IMR-90 (cell line): Measurements from ENCODE around the gene THAP12. TPM values are rescaled to one million over a fixed set of nuclear protein-coding genes. Genes with fewer than 3 reads are reported as not detected.

Experiments used
- ATAC-seq: fragments of 200-7000 bp; cut with Tn5 transposase; 2 replicates; pipeline ENCODE4 v1.9.1; 2020; ENCODE audit warnings: low read depth, mild to moderate bottlenecking, moderate library complexity
- BruUV-seq: library from RNA; stranded (reverse); fragments of 400-500 nt; replicated peaks from 2 replicates; lab custom pipeline; 2021; lab: Mats Ljungman, UMichigan
- CTCF ChIA-PET: fragments of 300-600 bp; formaldehyde crosslinking; extraction: SDS; loops from one replicate; lab custom pipeline; 2021; ENCODE audit warnings: antibody characterized with exemption; lab: Yijun Ruan, JAX
- POLR2A ChIA-PET: fragments of 300-600 bp; sonication (Branson Sonifier 250); formaldehyde crosslinking; loops from one replicate; lab custom pipeline; 2022; ENCODE audit warnings: antibody characterized with exemption; ENCODE audit not compliant: unreplicated experiment; lab: Charles Lee
- DNase-seq: peaks from one replicate; pipeline ENCODE4 v3.0.0; 2013
- H2AFZ ChIP-seq: replicated peaks from 2 replicates; pipeline ENCODE3; 2013; ENCODE audit warnings: low read length, mild to moderate bottlenecking; ENCODE audit not compliant: poor library complexity
- H2AK5ac ChIP-seq: 2 replicates; pipeline ENCODE4 v1.6.1; 2013; ENCODE audit warnings: low read depth, low read length, inconsistent platforms
- H2AK9ac ChIP-seq: replicated peaks from 2 replicates; pipeline ENCODE3; 2013; ENCODE audit warnings: mild to moderate bottlenecking, low read depth, low read length, moderate library complexity; ENCODE audit not compliant: poor library complexity
- H2BK120ac ChIP-seq: 2 replicates; pipeline ENCODE4 v1.6.1; 2013; ENCODE audit warnings: low read depth, low read length, inconsistent platforms
- H2BK15ac ChIP-seq: 3 replicates; pipeline ENCODE4 v1.6.1; 2013; ENCODE audit warnings: low read depth, low read length, inconsistent platforms
- H2BK20ac ChIP-seq: 2 replicates; pipeline ENCODE4 v1.6.1; 2013; ENCODE audit warnings: low read depth, mild to moderate bottlenecking, inconsistent platforms, low read length, moderate library complexity
- H2BK5ac ChIP-seq: 2 replicates; pipeline ENCODE4 v1.6.1; 2013; ENCODE audit warnings: mild to moderate bottlenecking, low read depth, low read length, inconsistent platforms; ENCODE audit not compliant: poor library complexity, severe bottlenecking
- H3K14ac ChIP-seq: replicated peaks from 2 replicates; pipeline ENCODE4 v1.6.1; 2013; ENCODE audit warnings: low read depth, low read length, inconsistent platforms
- H3K18ac ChIP-seq: 2 replicates; pipeline ENCODE4 v1.6.1; 2013; ENCODE audit warnings: low read depth, low read length, control low read depth
- H3K23ac ChIP-seq: 2 replicates; pipeline ENCODE4 v1.6.1; 2013; ENCODE audit warnings: low read depth, low read length, inconsistent platforms
- H3K27ac ChIP-seq: 2 replicates; pipeline ENCODE4 v1.5.1; 2013; ENCODE audit warnings: mild to moderate bottlenecking, control low read depth, low read length; ENCODE audit not compliant: insufficient read depth
- H3K27me3 ChIP-seq: 2 replicates; pipeline ENCODE4 v1.6.1; 2013; ENCODE audit warnings: low read length; ENCODE audit not compliant: control insufficient read depth, insufficient read depth
- H3K36me3 ChIP-seq: 2 replicates; pipeline ENCODE4 v1.6.1; 2013; ENCODE audit warnings: low read length, mixed read lengths; ENCODE audit not compliant: control insufficient read depth, insufficient read depth
- H3K4ac ChIP-seq: 2 replicates; pipeline ENCODE4 v1.6.1; 2013; ENCODE audit warnings: low read depth, low read length, inconsistent platforms
- H3K4me1 ChIP-seq: 2 replicates; pipeline ENCODE4 v1.6.1; 2013; ENCODE audit warnings: low read length, mixed read lengths; ENCODE audit not compliant: control insufficient read depth, insufficient read depth
- H3K4me2 ChIP-seq: 2 replicates; pipeline ENCODE4 v1.6.1; 2013; ENCODE audit warnings: low read depth, mild to moderate bottlenecking, control low read depth, low read length, moderate library complexity
- H3K4me3 ChIP-seq: 2 replicates; pipeline ENCODE4 v1.5.1; 2013; ENCODE audit warnings: low read depth, mild to moderate bottlenecking, control low read depth, low read length, moderate library complexity; ENCODE audit not compliant: insufficient read depth
- H3K56ac ChIP-seq: 2 replicates; pipeline ENCODE4 v1.6.1; 2013; ENCODE audit warnings: low read length, inconsistent platforms; ENCODE audit not compliant: insufficient read depth; ENCODE audit errors: extremely low read depth
- H3K79me1 ChIP-seq, 2 experiments: 2 replicates each; pipeline ENCODE4 v1.6.1; 2013; ENCODE audit warnings: low read length in 2 of 2, inconsistent platforms in 1 of 2, low read depth in 1 of 2
- H3K9ac ChIP-seq: 2 replicates; pipeline ENCODE4 v1.6.1; 2013; ENCODE audit warnings: low read depth, low read length, control low read depth
- H3K9me1 ChIP-seq: 2 replicates; pipeline ENCODE4 v1.6.1; 2013; ENCODE audit warnings: low read length, inconsistent platforms; ENCODE audit not compliant: insufficient read depth
- H3K9me3 ChIP-seq: 2 replicates; pipeline ENCODE4 v1.6.1; 2013; ENCODE audit warnings: low read length; ENCODE audit not compliant: control insufficient read depth, insufficient read depth
- H4K20me1 ChIP-seq: 2 replicates; pipeline ENCODE4 v1.6.1; 2013; ENCODE audit warnings: low read length, inconsistent platforms; ENCODE audit not compliant: insufficient read depth
- H4K5ac ChIP-seq: 2 replicates; pipeline ENCODE4 v1.6.1; 2013; ENCODE audit warnings: mild to moderate bottlenecking, low read depth, low read length, control low read depth
- H4K8ac ChIP-seq, 2 experiments: 2 replicates each; pipeline ENCODE4 v1.6.1; 2013; ENCODE audit warnings: low read depth in 2 of 2, low read length in 2 of 2, control low read depth in 1 of 2, inconsistent platforms in 1 of 2
- H4K91ac ChIP-seq: 2 replicates; pipeline ENCODE4 v1.6.1; 2013; ENCODE audit warnings: low read depth, low read length, inconsistent platforms; ENCODE audit not compliant: insufficient read depth
- CEBPB ChIP-seq: IDR thresholded peaks from 2 replicates; pipeline ENCODE4 v1.6.1; 2012; ENCODE audit warnings: low read depth, low read length, improper control_type of control experiment
- CHD1 ChIP-seq: IDR thresholded peaks from 2 replicates; pipeline ENCODE4 v1.6.1; 2012; ENCODE audit warnings: low read depth, low read length, improper control_type of control experiment
- CTCF ChIP-seq: conservative IDR thresholded peaks from 2 replicates; pipeline ENCODE4 v1.5.1; 2012; ENCODE audit warnings: mild to moderate bottlenecking, low read depth, low read length, improper control_type of control experiment
- ELK1 ChIP-seq: fragments of 150-350 bp; IDR thresholded peaks from 2 replicates; pipeline ENCODE4 v1.6.1; 2016; ENCODE audit warnings: low read depth, mild to moderate bottlenecking, low read length, moderate library complexity, borderline replicate concordance
- FOS ChIP-seq: fragments of 150-350 bp; IDR thresholded peaks from 2 replicates; pipeline ENCODE4 v1.6.1; 2016; ENCODE audit warnings: low read depth, low read length
- MAFK ChIP-seq: IDR thresholded peaks from 2 replicates; pipeline ENCODE4 v1.6.1; 2012; ENCODE audit warnings: low read depth, low read length, improper control_type of control experiment
- MAZ ChIP-seq: IDR thresholded peaks from 2 replicates; pipeline ENCODE4 v1.6.1; 2012; ENCODE audit warnings: low read depth, mild to moderate bottlenecking, low read length, improper control_type of control experiment, moderate library complexity, borderline replicate concordance
- NFE2L2 ChIP-seq: fragments of 150-350 bp; IDR thresholded peaks from 2 replicates; pipeline ENCODE4 v1.6.1; 2016; ENCODE audit warnings: low read depth, mild to moderate bottlenecking, low read length
- POLR2A ChIP-seq: IDR thresholded peaks from 2 replicates; pipeline ENCODE4 v1.6.1; 2012; ENCODE audit warnings: mild to moderate bottlenecking, low read depth, low read length
- RAD21 ChIP-seq: IDR thresholded peaks from 2 replicates; pipeline ENCODE4 v1.6.1; 2012; ENCODE audit warnings: low read length, improper control_type of control experiment
- RFX5 ChIP-seq: IDR thresholded peaks from 2 replicates; pipeline ENCODE4 v1.8.0; 2012; ENCODE audit warnings: low read depth, mild to moderate bottlenecking, low read length, moderate library complexity
- SMC3 ChIP-seq: fragments of 150-350 bp; IDR thresholded peaks from 2 replicates; pipeline ENCODE4 v1.6.1; 2016; ENCODE audit warnings: low read depth, mild to moderate bottlenecking, antibody characterized with exemption, low read length, moderate library complexity
- USF2 ChIP-seq: fragments of 150-350 bp; IDR thresholded peaks from 2 replicates; pipeline ENCODE4 v1.6.1; 2017; ENCODE audit warnings: mild to moderate bottlenecking, antibody characterized with exemption, low read length, low read depth
- WGBS, 2 experiments: methylation state at CpG; one replicate each; pipeline versions ENCODE4 v1.1.5 to v1.1.7; 2013; ENCODE audit warnings: missing lambda C conversion rate in 2 of 2; ENCODE audit not compliant: insufficient read length in 1 of 2; ENCODE audit errors: extremely low coverage in 2 of 2; 5-methylcytosine and 5-hydroxymethylcytosine counted together
- dilution Hi-C: fragments of 300-500 bp; cut with HindIII; formaldehyde crosslinking; loops from one replicate; pipeline ENCODE4 v1.14.3; 2018; ENCODE audit warnings: low sequenced_read_pairs; ENCODE audit not compliant: unreplicated experiment
- in situ Hi-C: fragments of 300-500 bp; cut with MboI; formaldehyde crosslinking; loops from 3 replicates; pipeline ENCODE4 v1.14.3; 2019; ENCODE audit warnings: low sequenced_read_pairs, inconsistent platforms, mixed read lengths
- intact Hi-C: fragments of 100-400 bp; cut with micrococcal nuclease; formaldehyde crosslinking; loops from 2 replicates; pipeline ENCODE4 v1.10.0; 2022
- polyA plus RNA-seq, 3 experiments: library from polyadenylated mRNA; depleted of rRNA; stranded (reverse); fragments of >200 nt; gene quantifications; 2 replicates each; pipeline ENCODE4 v1.2.3, GENCODE V29; 2012; ENCODE audit warnings: low replicate concordance in 1 of 3
- total RNA-seq: library from RNA; depleted of rRNA; stranded (reverse); fragments of >200 nt; gene quantifications from 2 replicates; pipeline ENCODE4 v1.2.3, GENCODE V29; 2012

The THAP12 gene
- total and polyA plus RNA-seq, 2 of the 4 experiments (the other 2 are of a cell fraction), result 25.1 to 27.3 TPM

- TF ChIP-seq ELK1, result no peak
These were observed 66.8 kb downstream of the THAP12 start (continued) for GRCh38 chr11:76313913-76314740.

- intact Hi-C loops, result no loop called here
- Histone ChIP-seq H2BK15ac (no peak overlapping the region), H3K4ac (no peak overlapping the region), H2AK9ac (no peak overlapping the region), H3K4me3 (no peak overlapping the region), H3K9me1 (no peaks in the 10 kb centered on the region), H3K14ac (no peak overlapping the region), H3K9ac (no peak overlapping the region), H4K20me1 (no peaks in the 10 kb centered on the region), H3K18ac (no peak overlapping the region), H3K23ac (no peak overlapping the region), H2AFZ (no peak overlapping the region), H3K79me1 (no peaks in the 10 kb centered on the region), H2BK20ac (no peak overlapping the region), H3K36me3 (no peaks in the 10 kb centered on the region), H4K8ac (no peak overlapping the region), H3K4me1 (no peaks in the 10 kb centered on the region), H3K27me3 (peaks cover 56% of the 10 kb centered on the region), H4K91ac (no peak overlapping the region), H3K4me2 (no peak overlapping the region), H3K56ac (no peak overlapping the region), H4K5ac (no peak overlapping the region), H3K27ac (no peak overlapping the region), H2AK5ac (no peak overlapping the region), H2BK5ac (no peak overlapping the region), H3K9me3 (no peaks in the 10 kb centered on the region), H2BK120ac (no peak overlapping the region)
- ChIA-PET CTCF (interaction anchor here (1.1 kb wide), 1 partner anchor 106 kb away, joined by 4 read pairs; no protein-coding TSS in a partner anchor), POLR2A (no interaction called here)
- WGBS, 2 experiments, result 100% methylated on average over 2 of the region's 3 CpGs; no CpG with 5 or more reads in 1 of the 2 experiments
- in situ Hi-C loops, result loop anchor here (10.0 kb wide), 2 partner anchors 418 to 508 kb away; no protein-coding TSS in a partner anchor
- dilution Hi-C loops, result no loop called here
- ATAC-seq (no peak), DNase-seq (no peak)
- no TSS peak for BruUV-seq
- no peak for TF ChIP-seq MAZ
- no peak for TF ChIP-seq POLR2A
- no peak for TF ChIP-seq SMC3
- TF ChIP-seq NFE2L2, result no peak
- TF ChIP-seq USF2, result no peak
- no peak for TF ChIP-seq RFX5
- TF ChIP-seq CHD1, result no peak
- no peak for TF ChIP-seq CEBPB
- TF ChIP-seq FOS, result no peak
- no peak for TF ChIP-seq CTCF
- no peak for TF ChIP-seq MAFK
- no peak for TF ChIP-seq RAD21
These were observed 67.7 kb downstream of the THAP12 start for GRCh38 chr11:76313271-76313670.
